ENCODE results near the gene TMEM74B.

TMEM74B gene

DNA sequence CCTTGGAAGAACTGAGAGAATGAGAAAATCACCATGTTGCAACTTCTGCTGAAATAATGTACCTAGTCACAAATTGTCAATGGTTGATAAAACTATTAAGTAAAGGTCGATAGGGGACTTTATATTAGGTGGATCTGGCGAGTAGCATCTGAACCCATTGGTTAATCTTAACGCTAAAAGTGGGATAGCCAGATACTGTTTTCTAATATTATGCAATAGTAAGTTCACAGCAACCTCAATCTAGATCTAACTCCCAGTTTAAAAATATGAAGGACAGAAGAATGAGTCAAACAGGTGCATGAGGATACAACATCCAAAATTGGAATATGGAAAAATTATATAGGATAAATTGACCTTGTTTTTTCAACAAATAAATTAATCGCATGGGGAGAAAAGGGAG, 47.5 kb downstream of the TMEM74B start:
- CTCF ChIA-PET = no interaction called here
- DNase-seq (ENCODE audit: extremely low spot score) = no peak
- no peak for TF ChIP-seq SP1 (IDR thresholded peaks at IDR 0.05)
- no peak for TF ChIP-seq FOXA1 (IDR thresholded peaks at IDR 0.05)
- TF ChIP-seq NFRKB (IDR thresholded peaks at IDR 0.05) = no peak
- no peak for TF ChIP-seq BHLHE40 (IDR thresholded peaks at IDR 0.05; ENCODE audit: borderline replicate concordance)
- no peak for TF ChIP-seq ELF4 (IDR thresholded peaks at IDR 0.05)
- TF ChIP-seq, protein P1, sequence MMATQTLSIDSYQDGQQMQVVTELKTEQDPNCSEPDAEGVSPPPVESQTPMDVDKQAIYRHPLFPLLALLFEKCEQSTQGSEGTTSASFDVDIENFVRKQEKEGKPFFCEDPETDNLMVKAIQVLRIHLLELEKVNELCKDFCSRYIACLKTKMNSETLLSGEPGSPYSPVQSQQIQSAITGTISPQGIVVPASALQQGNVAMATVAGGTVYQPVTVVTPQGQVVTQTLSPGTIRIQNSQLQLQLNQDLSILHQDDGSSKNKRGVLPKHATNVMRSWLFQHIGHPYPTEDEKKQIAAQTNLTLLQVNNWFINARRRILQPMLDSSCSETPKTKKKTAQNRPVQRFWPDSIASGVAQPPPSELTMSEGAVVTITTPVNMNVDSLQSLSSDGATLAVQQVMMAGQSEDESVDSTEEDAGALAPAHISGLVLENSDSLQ (IDR thresholded peaks at IDR 0.05) = no peak
- no peak for TF ChIP-seq HDGF (IDR thresholded peaks at IDR 0.05; ENCODE audit: borderline replicate concordance)
- no peak for TF ChIP-seq FOXM1 (IDR thresholded peaks at IDR 0.05; ENCODE audit: borderline replicate concordance)
- TF ChIP-seq LEF1 (IDR thresholded peaks at IDR 0.05; ENCODE audit: borderline replicate concordance) = no peak
- TF ChIP-seq TARDBP (IDR thresholded peaks at IDR 0.05) = no peak
- TF ChIP-seq L3MBTL2 (conservative IDR thresholded peaks at IDR 0.05) = no peak
- TF ChIP-seq CTBP1 (IDR thresholded peaks at IDR 0.05; ENCODE audit: borderline replicate concordance) = no peak
- TF ChIP-seq ARNT (IDR thresholded peaks at IDR 0.05) = no peak
- TF ChIP-seq SUZ12 (IDR thresholded peaks at IDR 0.05) = no peak
- TF ChIP-seq ZNF384 (IDR thresholded peaks at IDR 0.05) = no peak
- POLR2A ChIA-PET = no interaction called here

DNA sequence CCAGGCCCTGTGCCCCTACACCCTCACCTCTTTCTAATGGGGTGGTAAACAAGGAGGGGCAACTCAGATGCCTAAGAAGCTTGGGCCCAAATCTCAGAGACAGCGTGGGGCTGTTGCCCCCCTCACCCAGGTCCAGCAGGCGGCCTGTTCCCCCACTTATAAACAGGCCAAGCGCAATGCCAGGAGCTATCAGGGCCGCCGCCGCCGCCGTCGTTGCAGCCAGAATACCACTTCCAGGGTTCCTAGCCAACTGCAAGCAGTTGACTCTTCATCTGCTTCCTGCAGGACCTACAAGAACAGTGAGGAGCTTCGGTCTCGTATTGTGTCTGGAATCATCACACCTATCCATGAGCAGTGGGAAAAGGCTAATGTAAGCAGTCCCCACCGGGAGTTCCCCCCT, 49.9 kb downstream of the TMEM74B start:
- ChIA-PET POLR2A (no interaction called here), CTCF (no interaction called here)
- TF ChIP-seq ZNF384 (IDR thresholded peaks at IDR 0.05) (no peak), TARDBP (IDR thresholded peaks at IDR 0.05) (no peak), CTBP1 (IDR thresholded peaks at IDR 0.05; ENCODE audit: borderline replicate concordance) (no peak), BHLHE40 (IDR thresholded peaks at IDR 0.05; ENCODE audit: borderline replicate concordance) (no peak), L3MBTL2 (conservative IDR thresholded peaks at IDR 0.05) (no peak), NFRKB (IDR thresholded peaks at IDR 0.05) (no peak), ELF4 (IDR thresholded peaks at IDR 0.05) (no peak), FOXA1 (IDR thresholded peaks at IDR 0.05) (no peak), FOXM1 (IDR thresholded peaks at IDR 0.05; ENCODE audit: borderline replicate concordance) (no peak), SP1 (IDR thresholded peaks at IDR 0.05) (no peak)
- TF ChIP-seq, protein P1 (IDR thresholded peaks at IDR 0.05) = no peak
- DNase-seq (ENCODE audit: extremely low spot score) = no peak

DNA sequence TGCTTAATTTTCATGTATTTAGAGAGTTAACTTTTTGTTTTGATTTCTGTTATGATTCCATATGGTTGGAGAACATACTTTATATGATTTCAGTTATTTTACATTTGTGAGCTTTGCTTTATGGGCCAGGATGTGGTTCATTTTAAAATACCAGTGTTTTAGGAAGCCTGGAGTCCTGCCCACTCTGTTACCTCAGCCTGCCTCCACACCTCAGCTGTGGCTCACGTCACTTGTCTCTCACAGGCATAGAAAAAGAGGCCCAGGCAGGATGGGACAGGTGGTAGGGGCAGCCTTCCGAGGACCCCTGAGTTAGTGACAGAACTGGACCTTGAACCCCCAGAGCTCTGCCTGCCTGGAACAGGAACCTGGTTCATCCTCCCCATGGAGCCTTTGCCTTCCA, 50.4 kb downstream of the TMEM74B start:
- no peak for DNase-seq (ENCODE audit: extremely low spot score)
- POLR2A ChIA-PET = no interaction called here
- CTCF ChIA-PET = no interaction called here
- TF ChIP-seq HDGF (IDR thresholded peaks at IDR 0.05; ENCODE audit: borderline replicate concordance) = no peak
- TF ChIP-seq CTBP1 (IDR thresholded peaks at IDR 0.05; ENCODE audit: borderline replicate concordance) = no peak
- TF ChIP-seq ELF4 (IDR thresholded peaks at IDR 0.05) = no peak
- no peak for TF ChIP-seq LEF1 (IDR thresholded peaks at IDR 0.05; ENCODE audit: borderline replicate concordance)
- TF ChIP-seq NFRKB (IDR thresholded peaks at IDR 0.05) = no peak
- TF ChIP-seq ARNT (IDR thresholded peaks at IDR 0.05) = no peak
- TF ChIP-seq SUZ12 (IDR thresholded peaks at IDR 0.05) = no peak
- TF ChIP-seq FOXA1 (IDR thresholded peaks at IDR 0.05) = no peak
- TF ChIP-seq SP1 (IDR thresholded peaks at IDR 0.05) = no peak
- no peak for TF ChIP-seq FOXK2 (IDR thresholded peaks at IDR 0.05)
- TF ChIP-seq BHLHE40 (IDR thresholded peaks at IDR 0.05; ENCODE audit: borderline replicate concordance) = no peak
- no peak for TF ChIP-seq ZNF384 (IDR thresholded peaks at IDR 0.05)
- no peak for TF ChIP-seq FOXM1 (IDR thresholded peaks at IDR 0.05; ENCODE audit: borderline replicate concordance)

DNA sequence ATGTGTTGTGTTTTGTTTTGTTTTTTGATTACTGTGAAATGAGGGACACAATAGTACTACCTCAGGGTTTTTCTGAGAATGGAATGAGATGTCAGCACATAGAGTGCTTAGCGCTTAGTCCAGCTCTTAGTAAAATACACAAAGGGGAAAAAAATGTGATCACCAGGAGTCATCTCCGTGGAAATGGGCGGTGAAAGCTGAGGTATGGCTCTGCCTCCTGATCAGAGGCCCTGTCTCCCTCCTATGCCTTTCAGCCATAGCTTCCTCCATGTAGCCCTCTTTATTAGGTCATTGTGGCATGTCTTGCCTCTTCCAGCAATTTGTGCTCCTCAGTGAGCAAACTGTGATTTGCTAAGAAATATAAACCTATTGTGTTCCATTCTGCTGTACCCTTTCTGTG, 53.4 kb downstream of the TMEM74B start:
- POLR2A ChIA-PET = no interaction called here
- no peak for TF ChIP-seq SUZ12 (IDR thresholded peaks at IDR 0.05)
- no peak for TF ChIP-seq TARDBP (IDR thresholded peaks at IDR 0.05)
- TF ChIP-seq HDGF (IDR thresholded peaks at IDR 0.05; ENCODE audit: borderline replicate concordance) = no peak
- TF ChIP-seq CTBP1 (IDR thresholded peaks at IDR 0.05; ENCODE audit: borderline replicate concordance) = no peak
- no peak for TF ChIP-seq ZNF384 (IDR thresholded peaks at IDR 0.05)
- TF ChIP-seq BHLHE40 (IDR thresholded peaks at IDR 0.05; ENCODE audit: borderline replicate concordance) = no peak
- TF ChIP-seq LEF1 (IDR thresholded peaks at IDR 0.05; ENCODE audit: borderline replicate concordance) = no peak
- TF ChIP-seq FOXK2 (IDR thresholded peaks at IDR 0.05) = no peak
- no peak for TF ChIP-seq FOXM1 (IDR thresholded peaks at IDR 0.05; ENCODE audit: borderline replicate concordance)
- TF ChIP-seq NFRKB (IDR thresholded peaks at IDR 0.05) = no peak
- no peak for TF ChIP-seq FOXA1 (IDR thresholded peaks at IDR 0.05)
- no peak for TF ChIP-seq SP1 (IDR thresholded peaks at IDR 0.05)
- CTCF ChIA-PET = no interaction called here
- no peak for DNase-seq (ENCODE audit: extremely low spot score)

DNA sequence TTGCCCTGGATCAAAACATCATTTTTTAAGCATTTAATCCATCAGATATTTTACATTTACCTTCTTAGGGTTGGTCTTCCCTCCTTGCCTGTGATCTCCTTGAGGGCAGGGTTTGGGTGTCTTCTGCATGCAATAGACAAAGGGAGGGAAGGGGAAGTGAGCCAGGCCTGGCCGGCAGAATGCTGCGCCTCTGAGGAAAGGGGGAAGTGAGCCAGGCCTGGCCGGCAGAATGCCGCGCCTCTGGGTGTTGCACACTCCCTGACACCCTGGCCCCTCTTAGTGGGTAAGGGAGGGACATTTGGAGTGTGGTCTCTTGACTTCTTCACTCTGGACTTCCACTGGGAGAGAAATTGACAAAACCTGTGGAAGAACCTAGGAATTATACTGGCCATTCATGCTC, 53.9 kb downstream of the TMEM74B start:
- DNase-seq (ENCODE audit: extremely low spot score) = no peak
- ChIA-PET POLR2A (no interaction called here), CTCF (no interaction called here)
- TF ChIP-seq CTBP1 (IDR thresholded peaks at IDR 0.05; ENCODE audit: borderline replicate concordance) (no peak), BHLHE40 (IDR thresholded peaks at IDR 0.05; ENCODE audit: borderline replicate concordance) (no peak), ZNF384 (IDR thresholded peaks at IDR 0.05) (no peak), FOXM1 (IDR thresholded peaks at IDR 0.05; ENCODE audit: borderline replicate concordance) (no peak)
